HG03354 (cell line): Measurements from ENCODE around the gene NEK1.

ENCODE experiments used
- ATAC-seq: cut with Tn5 transposase; IDR thresholded peaks from one replicate; pipeline ENCODE4 v1.9.1; 2021; ENCODE audit warnings: mild to moderate bottlenecking; ENCODE audit not compliant: unreplicated experiment, poor library complexity, severe bottlenecking

The NEK1 gene

GRCh38 chr4:169397762-169398161 is 214.6 kb downstream of the NEK1 start:
- no peak for ATAC-seq

GRCh38 chr4:169385376-169385775 is 227.0 kb downstream of the NEK1 start:
- no peak for ATAC-seq

- no peak for ATAC-seq
Measured at GRCh38 chr4:169384779-169385178, 227.6 kb downstream of the NEK1 start.

GRCh38 chr4:169383724-169384123 is 228.7 kb downstream of the NEK1 start:
- ATAC-seq: no peak

- ATAC-seq: no peak
Measured at GRCh38 chr4:169379688-169380087, 232.7 kb downstream of the NEK1 start.

- ATAC-seq: no peak
Measured at GRCh38 chr4:169377367-169377766, 235.0 kb downstream of the NEK1 start.

GRCh38 chr4:169376421-169376820 is 236.0 kb downstream of the NEK1 start:
- ATAC-seq: no peak

- ATAC-seq: no peak
Measured at GRCh38 chr4:169372791-169373190, 239.6 kb downstream of the NEK1 start.

GRCh38 chr4:169369634-169370033 is 242.7 kb downstream of the NEK1 start:
- ATAC-seq: no peak

- ATAC-seq: no peak
Measured at GRCh38 chr4:169367826-169368225, 244.6 kb downstream of the NEK1 start.

GRCh38 chr4:169366821-169367220 is 245.6 kb downstream of the NEK1 start:
- no peak for ATAC-seq

- no peak for ATAC-seq
Measured at GRCh38 chr4:169362607-169363006, 249.8 kb downstream of the NEK1 start.

GRCh38 chr4:169361756-169362155 is 250.6 kb downstream of the NEK1 start:
- ATAC-seq: no peak

GRCh38 chr4:169359961-169360360 is 252.4 kb downstream of the NEK1 start:
- no peak for ATAC-seq

- ATAC-seq: no peak
Measured at GRCh38 chr4:169352360-169352759, 260.0 kb downstream of the NEK1 start.

- no peak for ATAC-seq
Measured at GRCh38 chr4:169351872-169352271, 260.5 kb downstream of the NEK1 start.

- ATAC-seq: no peak
Measured at GRCh38 chr4:169348541-169348940, 263.8 kb downstream of the NEK1 start.

GRCh38 chr4:169346840-169347239 is 265.5 kb downstream of the NEK1 start:
- ATAC-seq: no peak

- ATAC-seq: no peak
Measured at GRCh38 chr4:169345316-169345721, 267.1 kb downstream of the NEK1 start.
